ENCODE data around the gene BBLN.
"Not testable (repeated sequence)": the region's sequence is repeated elsewhere in the genome, so short reads cannot be mapped to it uniquely, and the experiment has no call there.

The BBLN gene

DNA sequence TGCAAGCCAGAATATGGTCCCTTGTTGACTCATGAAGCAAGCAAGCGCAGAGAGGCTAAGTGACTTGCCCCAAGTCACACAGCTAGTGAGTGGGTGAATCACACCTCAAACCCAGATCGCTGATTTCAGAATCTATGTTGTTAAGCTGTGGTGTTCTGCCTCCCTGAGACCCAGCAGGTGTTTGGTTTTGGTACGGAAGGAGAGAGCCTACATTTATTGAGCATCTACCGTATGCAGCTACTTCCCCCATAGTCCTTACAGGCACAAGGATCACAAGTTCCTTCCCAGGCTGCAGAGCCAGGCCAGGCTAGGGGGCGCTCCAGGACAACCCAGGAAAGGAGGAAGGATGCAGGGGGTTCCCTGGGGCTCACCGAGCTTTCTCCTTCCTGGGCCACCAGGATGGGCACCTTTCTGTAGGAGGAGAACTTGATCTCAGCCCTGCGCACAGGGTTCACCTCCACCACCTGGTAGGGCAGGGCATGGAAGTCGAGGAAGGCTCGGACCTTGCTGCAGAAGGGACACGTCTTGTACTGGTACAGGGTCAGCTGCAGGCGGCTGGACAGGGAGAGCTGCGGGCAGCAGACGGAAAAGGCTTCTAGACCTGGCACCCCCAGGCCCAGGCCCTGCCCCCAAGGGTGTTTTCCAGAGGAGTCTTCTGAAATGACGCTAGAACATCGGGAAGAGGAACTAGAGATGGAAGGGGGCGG, 35.0 kb upstream of the BBLN start:
- DNase-seq: no peak

DNA sequence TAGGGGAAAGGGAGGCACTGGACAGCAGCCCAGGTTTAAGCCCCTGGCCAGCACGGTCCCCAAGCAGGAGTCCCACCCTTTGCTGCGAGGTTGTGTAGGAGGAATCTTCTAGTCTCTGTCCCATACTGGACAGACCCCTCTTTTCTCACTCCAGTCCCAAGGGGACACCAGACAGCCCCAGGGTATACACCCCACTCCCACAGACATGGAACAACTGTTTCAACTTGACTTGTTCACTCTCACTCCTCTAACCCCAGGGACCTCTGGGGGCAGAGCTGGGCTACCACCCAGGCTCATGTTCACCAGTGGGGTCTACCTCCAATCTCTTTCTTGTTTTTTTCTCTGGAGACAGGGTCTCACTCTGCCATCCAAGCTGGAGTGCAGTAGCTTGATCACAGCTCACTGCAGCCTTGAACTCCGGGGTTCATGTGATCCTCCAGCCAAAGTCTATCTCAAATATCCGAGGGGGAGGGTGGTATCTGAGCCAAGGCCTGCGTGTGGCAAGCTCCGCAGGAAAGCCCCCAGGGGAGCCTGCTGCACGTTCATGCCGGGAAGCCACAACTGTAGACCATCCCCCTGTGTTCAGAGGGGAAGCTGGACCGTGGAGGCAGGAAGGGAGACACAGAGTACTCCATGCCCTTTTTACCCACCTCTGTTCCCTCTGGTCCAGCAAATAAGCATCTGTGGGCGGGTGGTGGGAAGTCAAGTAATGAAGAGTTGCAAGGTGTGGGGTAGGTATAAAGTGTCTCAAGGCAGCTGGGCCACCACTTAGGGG, 34.3 kb upstream of the BBLN start:
- no peak for DNase-seq

DNA sequence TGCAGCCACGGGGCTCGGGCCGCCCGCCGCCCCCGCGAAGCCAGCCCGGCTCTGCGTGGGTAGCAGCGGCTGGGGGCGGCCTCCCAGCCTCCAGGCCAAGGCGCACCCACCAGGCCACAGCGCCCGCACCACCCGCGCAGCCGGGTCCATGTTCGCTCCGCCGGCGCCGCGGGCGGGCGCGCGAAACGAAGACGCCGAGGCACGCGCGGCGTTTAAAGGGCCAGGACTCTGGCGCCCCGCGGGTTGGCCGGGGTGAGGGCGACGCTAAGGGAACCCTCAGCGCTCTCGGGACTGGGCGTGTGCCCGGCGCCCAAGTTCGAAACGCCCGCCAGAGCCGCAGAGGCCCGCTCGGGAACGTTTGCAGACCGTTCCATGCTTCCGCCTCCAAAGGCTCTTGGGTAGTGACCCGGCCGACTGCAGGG, 32.5 kb upstream of the BBLN start, which contains the start of gene PTGES2:
Gene PTGES2, minus strand, starts transcription at position 162 of the 422 bp plus-strand sequence. Its CDS starts 12 bp downstream, at position 150.
- peak; percentile 89 for DNase-seq

DNA sequence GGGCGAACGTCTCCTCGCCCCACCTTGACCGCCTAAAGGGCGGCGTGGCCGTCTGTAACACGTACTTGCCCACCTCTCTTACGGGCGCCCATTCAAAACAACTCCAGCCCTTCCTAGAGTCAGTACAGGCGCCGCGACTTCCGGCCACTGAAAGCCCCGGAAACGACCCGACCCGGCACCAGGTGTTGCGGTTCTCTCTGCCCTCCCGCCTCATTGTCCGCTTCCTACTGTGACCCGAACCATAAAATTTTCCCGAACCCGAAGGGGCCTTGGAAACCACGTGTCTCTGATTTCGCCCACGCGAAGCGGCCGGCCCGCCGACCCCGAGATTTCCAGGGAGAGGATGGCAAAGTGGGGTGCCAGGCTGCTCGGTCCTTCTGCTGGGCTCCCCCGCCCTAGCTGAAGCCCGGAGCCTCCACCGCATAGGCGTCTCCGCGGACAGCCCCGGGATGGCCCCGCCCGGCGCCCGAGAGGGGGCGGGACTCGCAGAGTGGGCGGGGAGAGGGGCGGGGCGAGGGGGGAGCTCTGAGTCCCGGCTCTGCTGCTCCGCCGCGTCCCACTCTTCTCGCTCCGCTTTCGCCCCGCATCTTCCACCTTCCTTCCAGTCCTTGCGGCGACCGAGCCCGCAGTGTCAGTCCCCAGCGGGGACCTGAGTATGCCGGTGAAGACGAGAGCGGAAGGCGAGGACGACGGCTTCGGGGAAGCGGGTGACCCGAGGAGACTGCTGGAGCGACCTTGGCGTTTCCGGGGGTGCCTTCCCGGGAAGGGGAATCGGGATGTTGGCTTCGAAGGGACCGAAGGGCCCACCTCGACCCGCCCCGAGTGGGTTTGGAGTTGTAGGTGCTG, 31.9 kb upstream of the BBLN start:
- peak; percentile 93 for DNase-seq

DNA sequence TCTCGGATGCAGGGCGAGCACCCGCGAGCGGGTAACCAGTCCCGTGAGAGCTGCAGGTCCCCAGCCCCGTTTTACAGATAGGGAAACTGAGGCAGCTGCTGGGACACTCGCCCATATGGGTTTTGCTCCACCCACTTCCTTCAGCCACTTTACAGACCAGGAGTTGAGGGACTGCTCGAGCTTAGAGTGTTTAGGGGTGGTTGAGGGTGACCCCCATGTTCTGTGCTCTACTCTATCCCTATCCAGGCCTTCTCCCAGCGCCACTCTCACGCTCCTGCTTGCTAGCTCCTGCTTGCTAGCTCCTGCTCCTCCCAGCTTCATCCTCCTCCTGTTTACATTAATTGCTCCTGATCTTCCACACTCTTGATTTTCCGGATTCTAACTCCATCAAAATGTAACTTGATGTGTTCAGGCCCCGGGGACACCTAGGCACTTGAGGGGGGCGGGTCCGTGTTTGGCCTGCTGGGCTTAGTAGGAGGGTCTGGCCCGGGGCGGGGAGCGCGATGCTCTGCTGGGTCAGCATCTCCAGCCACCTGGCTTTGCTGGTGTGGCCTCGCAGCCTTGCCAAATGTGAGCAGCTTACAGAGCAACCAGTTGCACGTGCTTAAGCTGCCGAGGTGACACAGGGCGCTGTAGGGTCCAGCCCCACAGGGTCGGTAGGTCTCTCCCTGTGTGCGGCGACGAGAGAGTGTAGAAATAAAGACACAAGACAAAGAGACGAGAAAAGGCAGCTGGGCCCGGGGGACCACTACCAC, 31.1 kb upstream of the BBLN start:
- no peak for DNase-seq

DNA sequence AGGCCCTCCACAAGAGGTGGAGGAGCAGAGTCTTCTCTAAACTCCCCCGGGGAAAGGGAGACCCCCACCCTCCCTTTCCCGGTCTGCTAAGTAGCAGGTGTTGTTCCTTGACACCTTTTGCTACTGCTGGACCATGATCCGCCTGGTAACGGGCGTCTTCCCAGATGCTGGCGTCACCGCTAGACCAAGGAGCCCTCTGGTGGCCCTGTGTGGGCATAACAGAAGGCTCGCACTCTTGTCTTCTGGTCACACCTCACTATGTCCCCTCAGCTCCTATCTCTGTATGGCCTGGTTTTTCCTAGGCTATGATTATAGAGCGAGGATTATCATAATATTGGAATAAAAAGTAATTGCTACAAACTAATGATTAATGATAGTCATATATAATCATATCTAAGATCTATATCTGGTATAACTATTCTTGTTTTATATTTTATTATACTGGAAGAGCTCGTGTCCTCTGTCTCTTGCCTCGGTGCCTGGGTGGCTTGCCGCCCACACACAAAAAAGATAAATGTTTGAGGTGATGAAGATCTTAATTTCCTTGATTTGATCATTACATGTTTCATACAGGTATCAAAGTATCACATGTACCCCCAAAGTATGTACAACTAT, 30.0 kb upstream of the BBLN start:
- not testable (repeated sequence) for DNase-seq

DNA sequence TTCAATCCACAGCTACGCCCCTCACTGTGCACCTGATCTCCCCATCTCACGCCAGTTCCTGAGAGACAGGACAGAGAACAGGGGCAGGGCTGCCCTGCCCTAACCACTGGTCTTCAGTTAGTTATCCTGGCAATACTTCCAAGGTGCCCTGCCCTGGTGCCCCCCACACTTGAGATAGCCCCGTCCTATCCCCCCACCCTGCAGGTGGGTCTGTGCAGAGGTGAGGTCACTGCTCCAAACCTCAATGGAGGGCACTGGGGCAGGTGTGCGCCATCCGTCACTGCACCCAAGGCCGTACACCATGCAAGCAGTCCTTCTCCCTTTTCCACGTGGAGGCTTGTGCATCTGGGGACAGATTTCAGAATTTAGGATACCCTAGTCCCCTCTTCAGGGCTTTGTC, 29.4 kb upstream of the BBLN start:
- not testable (repeated sequence) for DNase-seq

DNA sequence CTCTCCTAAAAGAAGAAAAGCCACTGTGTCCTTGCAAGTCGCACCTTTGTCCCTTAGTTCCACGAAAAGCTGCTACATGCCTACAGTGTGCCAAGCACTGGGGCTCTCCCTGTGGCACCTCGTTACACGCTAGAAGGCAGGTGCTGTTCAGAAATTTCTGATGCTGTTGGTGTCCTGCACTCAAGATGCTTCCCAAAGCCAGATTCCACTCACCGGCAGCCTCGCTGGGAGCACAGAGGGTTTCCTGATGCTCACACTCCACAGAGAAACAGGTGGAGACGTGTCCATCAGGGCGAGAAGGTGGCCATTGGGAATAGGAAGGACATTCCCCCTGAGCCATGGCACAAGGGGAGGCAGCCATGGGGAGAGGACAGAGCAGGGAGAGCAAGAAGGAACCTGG, 28.7 kb upstream of the BBLN start:
- not testable (repeated sequence) for DNase-seq

DNA sequence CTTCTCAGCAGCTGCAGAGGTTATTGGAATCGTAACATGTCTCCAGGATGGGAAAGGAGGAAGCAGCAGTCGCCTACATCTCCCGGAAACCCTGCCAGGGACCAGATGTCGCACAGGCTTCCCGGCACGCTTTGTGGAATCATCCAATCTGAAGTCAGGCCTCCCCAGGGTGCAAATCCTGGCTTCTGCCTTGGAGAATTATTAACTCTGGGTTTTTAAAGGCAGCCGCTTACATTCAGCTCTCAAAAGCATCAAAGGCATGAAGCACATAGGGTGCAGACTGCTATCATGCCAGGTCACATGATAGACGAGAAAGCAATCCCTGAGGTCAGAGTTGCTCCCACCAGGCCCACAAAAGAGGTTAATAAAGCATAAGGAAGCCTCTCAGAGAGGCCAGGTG, 27.9 kb upstream of the BBLN start:
- not testable (repeated sequence) for DNase-seq

DNA sequence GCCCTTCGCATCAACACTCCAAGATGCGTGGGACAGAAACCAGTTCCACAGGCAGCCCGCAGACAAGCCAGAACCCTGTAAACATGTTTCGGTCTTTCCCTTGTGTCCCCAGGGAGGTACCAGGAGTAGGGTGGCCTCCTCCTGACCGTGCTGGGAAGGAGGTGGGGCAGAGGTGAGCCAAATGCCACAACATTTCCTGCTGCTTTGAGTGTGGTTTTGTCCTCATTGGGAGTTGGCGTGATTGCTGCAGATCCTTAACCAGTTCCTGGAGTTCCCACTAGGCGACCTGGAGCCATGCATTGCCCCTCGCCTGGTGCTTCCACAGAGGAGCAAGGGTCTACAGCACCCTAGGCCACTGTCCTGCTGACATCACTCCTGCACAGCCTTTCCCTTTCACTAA, 24.5 kb upstream of the BBLN start:
- not testable (repeated sequence) for DNase-seq

DNA sequence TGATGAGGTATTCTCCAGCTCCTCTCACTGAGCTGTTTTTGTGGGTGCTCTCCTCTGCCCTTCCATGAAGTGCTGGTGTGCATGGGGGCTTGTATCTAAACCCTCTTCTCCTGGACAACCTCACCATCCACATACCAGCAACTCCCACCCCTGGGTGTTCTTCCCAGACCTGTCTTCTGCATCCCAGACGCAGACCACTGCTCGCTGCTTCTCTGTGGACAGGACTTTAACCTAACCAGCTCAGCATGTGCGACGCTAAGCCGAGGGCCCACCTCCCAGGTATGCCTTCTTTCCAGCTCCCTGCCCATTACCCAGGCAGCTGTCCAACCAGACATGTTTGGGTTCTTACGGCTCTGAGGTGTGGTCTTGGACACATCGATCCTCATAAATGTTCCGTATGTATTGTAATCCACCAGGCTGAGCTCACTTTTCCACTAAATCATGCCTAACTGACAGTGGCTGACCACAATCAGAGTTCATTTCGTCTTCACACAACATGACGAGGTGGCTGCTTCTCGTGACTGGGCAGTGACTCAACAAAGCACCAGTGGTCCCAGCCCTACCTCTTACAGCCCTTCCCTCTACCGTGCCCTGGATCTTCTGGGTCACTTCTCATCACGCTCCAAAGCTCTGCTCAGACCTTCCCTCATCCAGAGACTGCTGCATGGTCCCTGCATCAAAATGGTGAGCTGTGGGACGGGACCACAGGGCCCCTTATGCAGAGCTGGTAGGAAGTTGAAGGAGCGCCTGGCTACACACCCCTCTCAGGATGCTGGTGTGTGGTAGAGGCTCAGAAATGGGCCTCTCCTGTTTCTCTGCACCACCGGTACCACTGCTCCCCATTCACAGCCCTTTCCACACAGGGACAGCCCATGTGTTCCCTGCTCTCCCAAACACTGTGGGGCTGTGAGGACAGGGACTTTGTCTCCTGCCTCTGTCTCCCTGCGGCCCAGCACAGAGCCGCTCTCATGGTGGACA, 23.0 kb upstream of the BBLN start:
- no peak for DNase-seq

DNA sequence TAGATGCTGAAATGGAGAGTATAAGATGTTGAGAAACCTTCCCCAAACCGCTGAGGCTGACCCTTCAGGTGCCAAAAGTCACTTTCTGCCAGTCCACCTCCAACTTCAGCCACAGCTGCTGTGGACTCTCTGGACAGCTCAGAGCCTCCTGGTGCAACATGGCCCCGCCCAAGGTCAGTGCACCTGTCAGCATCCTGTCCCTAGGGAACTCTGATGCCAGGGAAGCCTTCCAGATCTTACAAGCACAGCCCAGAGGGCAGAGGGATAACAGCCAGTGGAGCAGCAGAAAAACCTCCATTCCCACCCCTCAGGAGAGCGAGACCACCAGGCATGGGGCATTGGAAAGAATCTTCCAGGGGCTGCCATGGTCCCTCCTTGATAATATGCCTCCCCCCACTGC, 22.1 kb upstream of the BBLN start:
- DNase-seq: no peak

DNA sequence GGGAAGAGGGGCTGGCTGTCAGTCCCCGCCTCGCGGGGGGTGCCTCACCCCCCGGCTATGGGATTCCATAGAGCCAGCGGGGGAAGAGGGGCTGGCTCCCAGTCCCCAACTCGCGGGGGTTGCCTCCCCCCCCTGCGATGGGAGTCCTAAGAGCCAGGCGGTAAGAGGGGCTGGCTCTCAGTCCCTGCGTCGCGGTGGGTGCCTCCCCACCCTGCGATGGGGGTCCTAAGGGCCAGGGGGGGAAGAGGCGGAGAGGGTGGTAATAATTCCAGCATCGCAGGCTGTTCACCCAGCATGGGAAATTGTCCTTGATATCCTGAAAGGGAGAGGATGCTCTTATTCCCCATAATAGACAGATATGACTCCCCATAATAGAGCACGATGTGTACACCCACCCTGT, 20.4 kb upstream of the BBLN start:
- DNase-seq: no peak

DNA sequence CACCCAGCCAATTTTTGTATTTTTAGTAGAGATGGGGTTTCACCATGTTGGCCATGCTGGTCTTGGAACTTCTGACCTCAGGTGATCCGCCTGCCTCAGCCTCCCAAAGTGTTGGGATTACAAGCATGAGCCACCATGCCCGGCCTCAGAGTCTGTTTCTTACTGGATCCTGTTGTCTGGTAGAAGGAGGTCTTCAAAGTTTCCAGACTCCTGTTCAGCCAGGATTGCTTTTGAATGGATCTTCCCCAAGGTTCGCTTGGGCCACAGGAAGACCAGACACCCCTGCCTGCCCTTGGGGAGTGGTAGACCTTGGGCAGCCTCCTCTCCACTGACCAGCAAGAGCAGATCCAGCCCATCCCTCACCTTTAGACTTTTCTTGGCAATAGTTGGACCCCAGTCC, 18.5 kb upstream of the BBLN start:
- DNase-seq: no peak

DNA sequence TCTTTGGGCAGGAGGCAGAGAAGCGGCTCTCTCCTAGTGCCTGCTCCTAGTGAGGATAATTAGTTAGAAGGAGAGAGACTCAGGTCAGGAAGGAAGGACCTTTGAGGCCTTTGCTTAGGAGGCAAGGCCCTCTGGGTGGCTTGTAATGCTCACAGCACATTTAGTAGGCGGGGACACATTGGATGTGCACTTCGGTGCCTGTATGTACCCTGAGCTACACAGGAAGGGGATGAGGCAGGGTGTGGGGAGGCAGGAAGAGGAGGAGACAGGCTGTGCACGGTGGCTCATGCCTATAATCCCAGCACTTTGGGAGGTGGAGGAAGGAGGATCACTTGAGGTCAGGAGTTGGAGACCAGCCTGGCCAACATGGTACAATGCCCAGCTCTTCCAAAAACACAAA, 18.0 kb upstream of the BBLN start:
- DNase-seq: no peak

DNA sequence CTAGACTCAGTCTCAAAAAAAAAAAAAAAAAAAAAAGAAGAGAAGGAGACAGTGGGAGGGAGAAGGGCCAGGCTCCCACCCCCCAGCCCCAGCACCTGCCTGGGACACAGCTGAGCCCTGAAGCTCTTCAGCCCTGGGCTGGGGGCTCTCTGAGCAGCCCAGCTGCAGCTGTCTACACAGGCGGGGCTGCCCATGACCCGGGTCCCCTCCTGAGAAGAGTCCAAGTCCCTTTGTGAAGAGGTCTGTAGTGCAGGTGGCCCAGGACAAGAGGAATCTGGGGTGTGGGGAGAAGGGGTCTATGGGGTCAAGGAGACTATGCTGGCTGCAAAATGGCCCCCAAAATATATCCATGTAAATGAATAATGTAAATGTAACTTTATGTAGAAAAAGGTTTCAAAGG, 17.5 kb upstream of the BBLN start:
- DNase-seq: no peak

DNA sequence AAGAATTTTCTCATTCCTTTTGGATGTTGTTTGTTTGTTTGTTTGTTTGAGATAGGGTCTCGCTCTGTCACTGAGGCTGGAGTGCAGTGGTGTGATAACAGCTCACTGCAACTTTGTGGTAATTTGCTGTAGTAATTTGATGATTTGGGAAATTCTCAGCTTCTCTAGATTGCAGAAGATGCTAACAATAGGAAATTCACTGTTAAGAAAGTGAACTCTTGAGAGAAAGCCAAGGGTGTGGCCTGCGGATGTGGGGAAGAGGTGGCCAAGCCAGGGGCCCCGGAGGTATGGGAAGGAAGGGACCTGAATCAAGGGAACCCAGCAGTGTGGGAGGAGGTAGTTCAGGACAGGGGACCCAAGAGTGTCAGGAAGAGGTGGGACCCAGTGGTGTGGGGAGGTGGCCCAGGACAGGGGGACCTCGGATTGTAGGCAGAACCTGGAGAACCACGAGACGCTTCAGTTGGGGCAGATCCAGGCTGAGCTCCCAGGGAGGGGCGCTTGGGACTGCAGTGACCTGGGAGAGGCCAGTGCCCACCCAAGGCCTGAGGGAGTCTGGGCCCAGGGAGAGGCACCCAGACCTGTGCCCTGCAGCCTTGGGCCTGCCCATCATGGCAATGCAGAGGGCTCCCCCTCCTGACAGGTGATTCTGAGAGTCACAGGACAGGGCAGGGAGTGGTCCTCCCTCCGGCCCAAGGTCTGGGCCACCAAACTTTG, 16.4 kb upstream of the BBLN start:
- DNase-seq: no peak

DNA sequence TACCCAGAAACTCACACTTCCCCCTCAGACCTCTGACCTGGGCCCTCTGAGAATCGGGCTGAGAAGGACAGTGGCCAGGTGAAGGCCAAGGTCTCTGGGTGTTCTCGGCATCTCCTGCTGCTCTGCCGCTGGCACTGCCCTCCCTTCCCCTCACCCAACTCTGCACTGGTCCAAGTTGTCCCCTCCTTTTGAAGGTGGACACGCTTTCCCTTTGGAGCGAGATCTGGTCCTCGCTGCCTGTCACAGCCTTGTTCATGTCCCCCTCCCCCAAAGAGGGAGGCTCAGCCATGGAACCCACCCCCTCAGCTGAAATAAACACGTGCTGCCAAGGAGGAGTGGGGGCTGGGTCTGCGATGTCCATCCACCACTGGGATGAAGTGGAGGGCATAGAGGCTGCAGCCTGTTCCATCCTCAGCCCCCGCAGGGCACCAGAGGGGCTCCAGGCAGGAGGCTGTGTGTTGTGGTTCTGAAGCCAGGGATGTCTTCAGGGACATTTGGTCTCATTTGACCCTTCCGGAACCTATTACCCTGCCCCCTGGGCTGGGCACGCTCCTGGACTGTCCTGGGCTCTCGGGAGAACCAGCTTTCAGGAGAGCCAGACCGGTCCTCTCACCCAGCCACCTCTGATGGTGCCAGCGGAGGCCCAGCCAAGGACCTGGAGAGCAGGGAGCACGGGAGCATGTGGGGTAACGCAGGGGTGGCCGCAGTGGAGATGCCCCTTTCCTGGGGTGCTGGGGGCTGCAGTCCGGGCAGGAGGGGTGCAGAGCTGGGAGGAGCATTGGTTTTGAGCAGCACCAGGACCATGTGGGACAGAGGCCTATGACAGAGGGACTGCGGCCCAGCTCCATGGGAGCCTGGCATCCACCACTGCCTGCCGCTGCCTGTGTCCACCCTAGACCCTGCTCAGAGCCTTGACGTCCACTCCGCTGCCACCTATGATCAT, 15.6 kb upstream of the BBLN start:
- no peak for DNase-seq

DNA sequence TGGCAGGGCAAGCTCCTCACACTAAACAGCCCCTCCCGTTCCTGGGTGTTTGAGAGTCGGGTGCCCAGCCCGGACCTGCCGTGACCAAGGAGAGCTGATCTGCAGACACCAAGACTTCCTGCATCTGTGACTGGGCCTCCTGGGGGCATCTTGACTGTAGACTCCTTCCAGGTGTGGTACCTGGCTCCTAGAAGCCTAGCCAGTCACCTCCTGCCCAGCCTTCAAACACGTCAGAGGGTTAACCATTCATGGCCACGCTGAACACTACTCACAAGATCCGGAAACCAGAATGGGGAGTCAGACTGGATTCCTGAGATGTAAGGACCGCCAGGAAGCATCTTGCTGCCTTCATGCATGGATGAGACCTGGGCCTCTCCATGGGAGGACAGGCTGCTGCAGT, 14.5 kb upstream of the BBLN start:
- DNase-seq: no peak

All from activated CD8-positive, alpha-beta memory T cell treated with anti-CD3 and anti-CD28 coated beads, Interleukin-2, amount 50 U/mL, for 48 hours (primary cell).